SJCRH30 (cell line): ENCODE measurements around the gene ARSB. TPM values are rescaled to one million over a fixed set of nuclear protein-coding genes. Genes with fewer than 3 reads are reported as not detected.
"Not testable (repeated sequence)": the region's sequence is repeated elsewhere in the genome, so short reads cannot be mapped to it uniquely, and the experiment has no call there.

ENCODE experiments used
- DNase-seq, 2 experiments: peaks; one replicate each; pipeline ENCODE4 v3.0.0-alpha.2; 2015 to 2020
- H3K27ac ChIP-seq: fragments of 250-450 bp; sonication (Bioruptor Pico); 2 replicates; pipeline ENCODE4 v1.5.1; 2020; ENCODE audit warnings: mild to moderate bottlenecking, moderate library complexity
- H3K27me3 ChIP-seq: fragments of 250-450 bp; sonication (Bioruptor Pico); 2 replicates; pipeline ENCODE4 v1.5.1; 2020; ENCODE audit warnings: mild to moderate bottlenecking, moderate library complexity
- H3K36me3 ChIP-seq: fragments of 250-450 bp; sonication (Bioruptor Pico); 2 replicates; pipeline ENCODE4 v1.5.1; 2020; ENCODE audit warnings: mild to moderate bottlenecking, moderate library complexity
- H3K4me1 ChIP-seq: fragments of 250-450 bp; sonication (Bioruptor Pico); 2 replicates; pipeline ENCODE4 v1.5.1; 2020; ENCODE audit warnings: mild to moderate bottlenecking, moderate library complexity
- H3K4me3 ChIP-seq: fragments of 250-450 bp; sonication (Bioruptor Pico); 2 replicates; pipeline ENCODE4 v1.5.1; 2020; ENCODE audit warnings: mild to moderate bottlenecking, moderate library complexity
- H3K9me3 ChIP-seq: fragments of 250-450 bp; sonication (Bioruptor Pico); replicated peaks from 2 replicates; pipeline ENCODE4 v1.5.1; 2020; ENCODE audit warnings: mild to moderate bottlenecking, moderate library complexity
- total RNA-seq: library from RNA; depleted of rRNA; stranded (reverse); fragments of >200 nt; shearing (Covaris generic); gene quantifications from 2 replicates; pipeline ENCODE4 v1.2.3, GENCODE V29; 2014

ARSB gene
- total RNA-seq, 1 experiment from 2014 or later, result 16.4 TPM

- Histone ChIP-seq H3K4me1 (no peaks in the 10 kb centered on the region), H3K27me3 (no peaks in the 10 kb centered on the region), H3K27ac (no peak overlapping the region), H3K36me3 (no peaks in the 10 kb centered on the region), H3K4me3 (no peak overlapping the region), H3K9me3 (no peaks in the 10 kb centered on the region)
- no peak for DNase-seq
Observed at GRCh38 chr5:78887384-78888118, 97.6 kb downstream of the ARSB start.

GRCh38 chr5:78886341-78887230 is 98.5 kb downstream of the ARSB start:
- Histone ChIP-seq H3K9me3 (no peaks in the 10 kb centered on the region), H3K4me3 (no peak overlapping the region), H3K27me3 (no peaks in the 10 kb centered on the region), H3K4me1 (no peaks in the 10 kb centered on the region), H3K27ac (no peak overlapping the region), H3K36me3 (no peaks in the 10 kb centered on the region)
- DNase-seq, result peak in 1 of 2 experiments; percentile 39

GRCh38 chr5:78881884-78882283 is 103.2 kb downstream of the ARSB start:
- DNase-seq, result no peak
- no peaks in the 10 kb centered on the region for H3K36me3 ChIP-seq
- H3K9me3 ChIP-seq, result no peaks in the 10 kb centered on the region
- no peaks in the 10 kb centered on the region for H3K4me1 ChIP-seq
- H3K27ac ChIP-seq, result no peak overlapping the region
- no peak overlapping the region for H3K4me3 ChIP-seq
- H3K27me3 ChIP-seq, result no peaks in the 10 kb centered on the region

DNA sequence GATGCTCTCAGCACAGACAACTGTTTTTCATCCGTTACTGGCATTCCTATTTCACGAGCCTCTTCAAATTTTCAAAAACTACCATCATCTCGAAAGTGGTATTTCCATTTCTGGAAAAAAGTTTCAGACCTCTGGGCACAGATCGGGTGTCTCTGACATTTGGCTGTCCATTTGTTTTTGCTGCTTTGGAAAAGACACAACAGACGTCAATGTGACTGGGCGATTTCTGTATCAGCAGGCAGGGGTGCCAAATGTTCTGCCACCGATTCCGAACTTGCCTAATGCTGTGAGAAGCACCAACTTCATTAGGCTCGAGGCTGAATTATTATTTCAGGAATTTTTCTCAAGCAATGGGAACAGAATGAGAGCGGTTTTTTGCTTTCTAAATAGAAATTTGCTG is 105.6 kb downstream of the ARSB start:
- DNase-seq, result no peak
- Histone ChIP-seq H3K4me3 (no peak overlapping the region), H3K27ac (no peak overlapping the region), H3K9me3 (no peaks in the 10 kb centered on the region), H3K27me3 (no peaks in the 10 kb centered on the region), H3K4me1 (no peaks in the 10 kb centered on the region), H3K36me3 (no peaks in the 10 kb centered on the region)

GRCh38 chr5:78866076-78866475 is 119.0 kb downstream of the ARSB start:
- H3K4me1 ChIP-seq, H3K27me3 ChIP-seq, H3K36me3 ChIP-seq, DNase-seq, H3K4me3 ChIP-seq, H3K27ac ChIP-seq, H3K9me3 ChIP-seq: not testable (repeated sequence)

- Histone ChIP-seq H3K36me3 (no peaks in the 10 kb centered on the region), H3K27ac (no peak overlapping the region), H3K27me3 (no peaks in the 10 kb centered on the region), H3K4me1 (peaks cover 3% of the 10 kb centered on the region; the same call in 1 of the 2 replicates), H3K9me3 (peaks cover 4% of the 10 kb centered on the region), H3K4me3 (no peak overlapping the region)
- no peak for DNase-seq
Observed at GRCh38 chr5:78858364-78858763, 126.7 kb downstream of the ARSB start.

DNA sequence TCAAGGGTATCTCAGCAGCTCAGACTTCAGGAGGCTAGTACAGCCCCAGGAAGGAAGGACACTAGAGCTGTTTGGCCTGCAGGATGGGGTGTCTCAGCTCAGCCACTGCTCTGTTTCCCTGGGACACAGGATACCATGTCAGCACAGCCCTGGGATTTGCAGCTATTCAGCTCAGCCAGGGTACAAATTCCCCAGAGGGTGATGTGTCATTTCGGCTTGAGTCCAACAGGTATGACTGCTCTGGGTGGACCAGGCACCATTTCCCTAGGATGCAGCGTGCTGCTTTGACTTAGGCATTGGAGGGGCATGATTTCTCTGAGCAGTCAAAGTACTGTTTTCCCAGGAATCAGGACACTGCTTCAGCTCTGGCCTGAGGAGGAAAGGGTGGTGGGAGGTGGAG is 130.1 kb downstream of the ARSB start:
- no peak for DNase-seq
- H3K9me3 ChIP-seq, result no peaks in the 10 kb centered on the region; the same call in 1 of the 2 replicates
- H3K4me1 ChIP-seq, result peaks cover 3% of the 10 kb centered on the region; the same call in 1 of the 2 replicates
- H3K4me3 ChIP-seq, result no peak overlapping the region
- H3K36me3 ChIP-seq, result no peaks in the 10 kb centered on the region
- H3K27ac ChIP-seq, result no peak overlapping the region
- no peaks in the 10 kb centered on the region for H3K27me3 ChIP-seq

GRCh38 chr5:78851891-78852290 is 133.2 kb downstream of the ARSB start:
- H3K27ac ChIP-seq, H3K4me1 ChIP-seq, H3K9me3 ChIP-seq, H3K27me3 ChIP-seq, H3K36me3 ChIP-seq, DNase-seq, H3K4me3 ChIP-seq: not testable (repeated sequence)

- Histone ChIP-seq H3K9me3 (no peaks in the 10 kb centered on the region), H3K36me3 (no peaks in the 10 kb centered on the region), H3K4me1 (no peaks in the 10 kb centered on the region), H3K27ac (no peak overlapping the region), H3K27me3 (no peaks in the 10 kb centered on the region), H3K4me3 (no peak overlapping the region)
- DNase-seq, result no peak
Observed at GRCh38 chr5:78845470-78845869, 139.6 kb downstream of the ARSB start.

GRCh38 chr5:78843436-78843835 is 141.7 kb downstream of the ARSB start:
- Histone ChIP-seq H3K27ac (no peak overlapping the region), H3K27me3 (no peaks in the 10 kb centered on the region), H3K36me3 (no peaks in the 10 kb centered on the region), H3K4me1 (no peaks in the 10 kb centered on the region), H3K9me3 (no peaks in the 10 kb centered on the region; the same call in 1 of the 2 replicates), H3K4me3 (no peak overlapping the region)
- no peak for DNase-seq

- Histone ChIP-seq H3K27ac (no peak overlapping the region), H3K4me1 (no peaks in the 10 kb centered on the region), H3K27me3 (no peaks in the 10 kb centered on the region)
Observed at GRCh38 chr5:78841767-78842166, 143.3 kb downstream of the ARSB start.

GRCh38 chr5:78838753-78839152 is 146.4 kb downstream of the ARSB start:
- Histone ChIP-seq H3K4me1 (peaks cover 6% of the 10 kb centered on the region), H3K27ac (no peak overlapping the region), H3K4me3 (no peak overlapping the region), H3K36me3 (no peaks in the 10 kb centered on the region), H3K27me3 (no peaks in the 10 kb centered on the region), H3K9me3 (no peaks in the 10 kb centered on the region; the same call in 1 of the 2 replicates)
- DNase-seq, result no peak

More at GRCh38 chr5:78841767-78842166, 143.3 kb downstream of the ARSB start:
- DNase-seq, result no peak
- no peaks in the 10 kb centered on the region; the same call in 1 of the 2 replicates for H3K9me3 ChIP-seq
- no peak overlapping the region for H3K4me3 ChIP-seq
- H3K36me3 ChIP-seq, result no peaks in the 10 kb centered on the region

- Histone ChIP-seq H3K4me1 (peaks cover 6% of the 10 kb centered on the region), H3K36me3 (no peaks in the 10 kb centered on the region), H3K4me3 (no peak overlapping the region), H3K27me3 (no peaks in the 10 kb centered on the region), H3K9me3 (no peaks in the 10 kb centered on the region; the same call in 1 of the 2 replicates), H3K27ac (no peak overlapping the region)
- DNase-seq, result no peak
Observed at GRCh38 chr5:78837836-78838235, 147.3 kb downstream of the ARSB start.

DNA sequence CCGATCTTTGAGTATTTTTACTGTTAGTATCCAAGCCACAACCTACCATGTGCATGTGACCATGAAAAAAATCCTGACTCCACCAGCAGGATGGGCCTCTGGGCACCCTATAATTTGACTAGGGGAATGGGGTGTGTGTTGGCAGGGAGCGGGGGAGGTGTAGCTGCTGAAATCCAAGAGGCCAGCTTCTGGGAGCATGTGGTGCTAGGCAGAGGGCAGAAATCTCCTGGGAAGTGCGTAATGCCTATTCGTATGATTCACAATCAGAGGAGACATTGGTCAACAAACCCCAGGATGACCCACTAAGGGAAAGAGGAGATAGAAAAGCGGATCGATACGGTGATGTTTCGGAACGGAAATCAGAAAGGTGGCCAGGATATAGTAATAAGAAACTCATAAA is 149.9 kb downstream of the ARSB start:
- Histone ChIP-seq H3K4me3 (no peak overlapping the region), H3K9me3 (no peaks in the 10 kb centered on the region; the same call in 1 of the 2 replicates), H3K36me3 (no peaks in the 10 kb centered on the region), H3K27ac (no peak overlapping the region), H3K27me3 (no peaks in the 10 kb centered on the region), H3K4me1 (peaks cover 6% of the 10 kb centered on the region)
- no peak for DNase-seq

GRCh38 chr5:78833284-78833683 is 151.8 kb downstream of the ARSB start:
- no peak overlapping the region for H3K27ac ChIP-seq
- DNase-seq, result no peak
- H3K9me3 ChIP-seq, result no peaks in the 10 kb centered on the region
- peaks cover 6% of the 10 kb centered on the region for H3K4me1 ChIP-seq
- no peaks in the 10 kb centered on the region for H3K27me3 ChIP-seq
- no peaks in the 10 kb centered on the region for H3K36me3 ChIP-seq
- no peak overlapping the region for H3K4me3 ChIP-seq
